Tibial nerve (tissue), 4 donors: ENCODE results near the gene SUGP2. TPM values are rescaled to one million over a fixed set of nuclear protein-coding genes. Genes with fewer than 3 reads are reported as not detected.

Source experiments
- DNase-seq, 2 donors: peaks; one replicate each; pipeline ENCODE4 v3.0.0-alpha.2; 2019; ENCODE audit warnings: low spot score in 2 of 2
- H3K27ac ChIP-seq, 4 donors: fragments of 200-600 bp; sonication (generic) in 3 of 4; one replicate each; pipeline ENCODE4 v1.5.1; 2017 to 2019; ENCODE audit warnings: mild to moderate bottlenecking in 1 of 4
- H3K27me3 ChIP-seq, 2 donors: fragments of 200-600 bp; sonication (generic) in 1 of 2; one replicate each; pipeline versions ENCODE4 v1.5.1 to v1.6.0; 2017 to 2019
- H3K36me3 ChIP-seq, 3 donors: fragments of 200-600 bp; sonication (generic); one replicate each; pipeline ENCODE4 v1.5.1; 2018 to 2019
- H3K4me1 ChIP-seq, 4 donors: fragments of 200-600 bp; sonication (generic) in 3 of 4; one replicate each; pipeline ENCODE4 v1.5.1; 2017 to 2019
- H3K4me3 ChIP-seq, 4 donors: fragments of 200-600 bp; sonication (generic) in 3 of 4; one replicate each; pipeline ENCODE4 v1.5.1; 2017 to 2019; ENCODE audit warnings: mild to moderate bottlenecking in 1 of 4, moderate library complexity in 1 of 4
- H3K9me3 ChIP-seq, 4 donors: fragments of 200-600 bp; sonication (generic) in 3 of 4; one replicate each; pipeline ENCODE4 v1.5.1; 2017 to 2019
- CTCF ChIP-seq, 5 experiments: fragments of 200-600 bp in 3 of 5; fragments of 450-650 bp in 2 of 5; sonication (generic) in 3 of 5; IDR thresholded peaks; one replicate each; pipeline ENCODE4 v1.5.1; 2016 to 2019; ENCODE audit warnings: antibody characterized with exemption in 5 of 5, mild to moderate bottlenecking in 3 of 5, moderate library complexity in 2 of 5
- EP300 ChIP-seq, 2 donors: sonication (generic); formaldehyde crosslinking; IDR thresholded peaks; one replicate each; pipeline ENCODE4 v1.6.1; 2017; ENCODE audit warnings: antibody characterized with exemption in 2 of 2, mild to moderate bottlenecking in 1 of 2
- POLR2A ChIP-seq, 2 donors: fragments of 450-650 bp; IDR thresholded peaks; one replicate each; pipeline ENCODE4 v1.6.1; 2017; ENCODE audit warnings: antibody characterized with exemption in 2 of 2, mild to moderate bottlenecking in 2 of 2, moderate library complexity in 2 of 2
- WGBS, 2 donors: methylation state at CpG; one replicate each; pipeline ENCODE4 v1.1.5; 2018; 5-methylcytosine and 5-hydroxymethylcytosine counted together
- total RNA-seq, 4 donors: library from RNA; depleted of rRNA; stranded (reverse); fragments of >200 nt; gene quantifications; one replicate each; pipeline ENCODE4 v1.1.0, GENCODE V29; 2016

Gene SUGP2
- total RNA-seq, result 10 to 100 TPM; 50.8 to 95.1 (median 65.1) TPM

- H3K9me3 ChIP-seq, result no peaks in the 10 kb centered on the region
- H3K36me3 ChIP-seq, result peaks cover 0 to 29% (median 8%) of the 10 kb centered on the region in 3 donors
- H3K27ac ChIP-seq, result peak within 1 kb of the TSS; percentile 88 to 99 (median 92)
- no peaks in the 10 kb centered on the region for H3K27me3 ChIP-seq
- peak; percentile 64 to 66 for DNase-seq
- peak in 3 of 5 experiments; percentile 20 to 74 (median 57) for TF ChIP-seq CTCF (IDR thresholded peaks at IDR 0.05)
- peak in 1 of 2 donors; percentile 69 for TF ChIP-seq POLR2A (IDR thresholded peaks at IDR 0.05)
- peak in 1 of 2 donors; percentile 82 for TF ChIP-seq EP300 (IDR thresholded peaks at IDR 0.05)
- WGBS, 2 donors, result 0 to 1% methylated on average over 52 to 68 of the region's 94 CpGs
- peak within 1 kb of the TSS; percentile 82 to 99 (median 90) for H3K4me3 ChIP-seq
- peaks cover 0 to 45% (median 20%) of the 10 kb centered on the region in 4 donors for H3K4me1 ChIP-seq
These were observed at the start of gene SUGP2, which contains the start of gene ARMC6 for GRCh38 chr19:19033426-19034203. Gene SUGP2, minus strand, starts transcription at chr19:19033517. Its CDS starts 2,446 bp downstream, at chr19:19031071. Gene ARMC6, plus strand, starts transcription at chr19:19033603. Its CDS starts 607 bp downstream, at chr19:19034210.

- H3K4me3 ChIP-seq, result no peak overlapping the region
- no peaks in the 10 kb centered on the region for H3K27me3 ChIP-seq
- TF ChIP-seq CTCF (IDR thresholded peaks at IDR 0.05), result no peak
- no peak for TF ChIP-seq POLR2A (IDR thresholded peaks at IDR 0.05)
- TF ChIP-seq EP300 (IDR thresholded peaks at IDR 0.05), result peak in 1 of 2 donors; percentile 50
- DNase-seq, result peak in 1 of 2 donors; percentile 11
- H3K36me3 ChIP-seq, result peaks cover 0 to 22% (median 0%) of the 10 kb centered on the region in 3 donors
- peaks cover 0 to 4% (median 0%) of the 10 kb centered on the region in 4 donors for H3K4me1 ChIP-seq
- WGBS, 2 donors, result 70 to 74% methylated on average over 16 of the region's 16 CpGs
- no peaks in the 10 kb centered on the region for H3K9me3 ChIP-seq
- peak overlapping the region in 1 of 4 donors; percentile 13 for H3K27ac ChIP-seq
These were observed 48.4 kb upstream of the SUGP2 start for GRCh38 chr19:19081642-19082151.

- H3K27me3 ChIP-seq, result no peaks in the 10 kb centered on the region
- WGBS, 2 donors, result 94 to 100% methylated on average over 1 of the region's 1 CpG
- H3K4me3 ChIP-seq, result no peak overlapping the region
- no peak for DNase-seq
- H3K36me3 ChIP-seq, result peaks cover 0 to 35% (median 0%) of the 10 kb centered on the region in 3 donors
- H3K9me3 ChIP-seq, result no peaks in the 10 kb centered on the region
- no peak for TF ChIP-seq EP300 (IDR thresholded peaks at IDR 0.05)
- TF ChIP-seq POLR2A (IDR thresholded peaks at IDR 0.05), result no peak
- no peak for TF ChIP-seq CTCF (IDR thresholded peaks at IDR 0.05)
- H3K4me1 ChIP-seq, result peaks cover 0 to 5% (median 0%) of the 10 kb centered on the region in 4 donors
- no peak overlapping the region for H3K27ac ChIP-seq
These were observed 46.3 kb upstream of the SUGP2 start for GRCh38 chr19:19079571-19079970.

GRCh38 chr19:19078801-19079200 is 45.5 kb upstream of the SUGP2 start:
- TF ChIP-seq POLR2A (IDR thresholded peaks at IDR 0.05), result no peak
- TF ChIP-seq CTCF (IDR thresholded peaks at IDR 0.05), result no peak
- TF ChIP-seq EP300 (IDR thresholded peaks at IDR 0.05), result no peak
- H3K4me3 ChIP-seq, result no peak overlapping the region
- no peaks in the 10 kb centered on the region for H3K9me3 ChIP-seq
- no peak for DNase-seq
- peaks cover 0 to 35% (median 0%) of the 10 kb centered on the region in 3 donors for H3K36me3 ChIP-seq
- H3K27ac ChIP-seq, result no peak overlapping the region
- 94 to 95% methylated on average over 6 of the region's 6 CpGs for WGBS, 2 donors
- no peaks in the 10 kb centered on the region for H3K27me3 ChIP-seq
- H3K4me1 ChIP-seq, result peaks cover 0 to 13% (median 0%) of the 10 kb centered on the region in 4 donors

- DNase-seq, result no peak
- H3K4me1 ChIP-seq, result peaks cover 0 to 13% (median 0%) of the 10 kb centered on the region in 4 donors
- H3K27me3 ChIP-seq, result no peaks in the 10 kb centered on the region
- H3K9me3 ChIP-seq, result no peaks in the 10 kb centered on the region
- no peak overlapping the region for H3K4me3 ChIP-seq
- no peak overlapping the region for H3K27ac ChIP-seq
- no peak for TF ChIP-seq POLR2A (IDR thresholded peaks at IDR 0.05)
- no peak for TF ChIP-seq EP300 (IDR thresholded peaks at IDR 0.05)
- TF ChIP-seq CTCF (IDR thresholded peaks at IDR 0.05), result no peak
- 90 to 94% methylated on average over 7 of the region's 7 CpGs for WGBS, 2 donors
- peaks cover 0 to 28% (median 0%) of the 10 kb centered on the region in 3 donors for H3K36me3 ChIP-seq
These were observed 43.8 kb upstream of the SUGP2 start for GRCh38 chr19:19077103-19077502.
